ENCODE measurements around the gene ZNF697. TPM values are rescaled to one million over a fixed set of nuclear protein-coding genes. Genes with fewer than 3 reads are reported as not detected.
"Not testable (repeated sequence)": the region's sequence is repeated elsewhere in the genome, so short reads cannot be mapped to it uniquely, and the experiment has no call there.

ZNF697 gene
- total RNA-seq, 1 donor from 2014 or later: 8.0 TPM

DNA sequence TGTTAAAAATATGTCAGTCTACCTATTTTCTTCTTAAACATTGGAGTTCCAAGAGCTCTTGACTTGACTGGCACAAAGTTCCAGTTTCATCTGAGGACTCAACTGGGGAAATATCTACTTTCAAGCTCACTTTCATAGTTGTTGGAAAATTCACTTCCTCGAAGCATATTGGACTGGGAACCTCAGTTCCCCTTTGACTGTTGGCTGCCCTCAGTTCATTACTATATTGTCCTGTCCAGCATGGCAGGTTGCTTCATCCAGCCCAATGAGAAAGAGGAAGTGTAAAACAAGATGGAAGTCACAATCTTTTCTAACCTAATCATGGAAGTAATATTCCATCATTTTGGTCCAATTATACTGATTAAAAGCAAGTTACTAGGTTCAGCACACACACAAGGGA, 54.3 kb downstream of the ZNF697 start:
- H3K27me3 Mint-ChIP-seq (ENCODE audit: unreplicated experiment): peaks cover 54% of the 10 kb centered on the region
- H3K36me3 Mint-ChIP-seq (ENCODE audit: unreplicated experiment): peaks cover 10% of the 10 kb centered on the region
- no peak overlapping the region for H3K4me3 Mint-ChIP-seq (ENCODE audit: unreplicated experiment)
- no peak for TF ChIP-seq CTCF (IDR thresholded peaks at IDR 0.05)
- peaks cover 12% of the 10 kb centered on the region for H3K9me3 Mint-ChIP-seq (ENCODE audit: unreplicated experiment)
- no peak for DNase-seq (ENCODE audit: extremely low spot score, unreplicated experiment)
- peaks cover 4% of the 10 kb centered on the region for H3K4me1 Mint-ChIP-seq (ENCODE audit: unreplicated experiment)
- H3K27ac Mint-ChIP-seq (ENCODE audit: unreplicated experiment): no peak overlapping the region

GRCh38 chr1:119590393-119590792, 57.7 kb downstream of the ZNF697 start:
- Mint-ChIP-seq H3K27me3 (ENCODE audit: unreplicated experiment) (peaks cover 35% of the 10 kb centered on the region), H3K36me3 (ENCODE audit: unreplicated experiment) (peaks cover 10% of the 10 kb centered on the region), H3K9me3 (ENCODE audit: unreplicated experiment) (peaks cover 12% of the 10 kb centered on the region), H3K27ac (ENCODE audit: unreplicated experiment) (no peak overlapping the region), H3K4me1 (ENCODE audit: unreplicated experiment) (peaks cover 36% of the 10 kb centered on the region), H3K4me3 (ENCODE audit: unreplicated experiment) (no peak overlapping the region)
- no peak for DNase-seq (ENCODE audit: extremely low spot score, unreplicated experiment)
- TF ChIP-seq CTCF (IDR thresholded peaks at IDR 0.05): no peak

DNA sequence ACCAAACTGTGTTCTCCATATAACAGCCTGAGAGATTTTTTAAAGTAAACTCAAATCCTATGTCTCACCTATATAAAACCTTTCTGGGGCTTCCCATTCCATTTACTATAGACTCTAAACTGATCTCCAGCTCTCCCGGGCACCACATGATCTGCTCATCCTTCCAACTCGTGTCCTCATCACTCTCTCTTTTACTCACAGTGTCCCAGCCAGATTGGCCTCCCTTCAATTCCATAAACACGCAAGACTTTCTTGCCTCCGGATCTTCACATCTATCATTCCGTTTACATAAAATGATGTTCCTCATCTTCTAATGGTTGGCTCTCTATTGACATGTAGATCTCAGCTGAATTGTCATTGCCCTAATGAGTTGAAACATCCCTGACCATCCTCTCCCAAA, 59.4 kb downstream of the ZNF697 start:
- DNase-seq (ENCODE audit: extremely low spot score, unreplicated experiment): no peak
- H3K9me3 Mint-ChIP-seq (ENCODE audit: unreplicated experiment): peaks cover 9% of the 10 kb centered on the region
- H3K4me1 Mint-ChIP-seq (ENCODE audit: unreplicated experiment): peaks cover 36% of the 10 kb centered on the region
- TF ChIP-seq CTCF (IDR thresholded peaks at IDR 0.05): no peak
- peaks cover 25% of the 10 kb centered on the region for H3K27me3 Mint-ChIP-seq (ENCODE audit: unreplicated experiment)
- no peak overlapping the region for H3K27ac Mint-ChIP-seq (ENCODE audit: unreplicated experiment)
- H3K36me3 Mint-ChIP-seq (ENCODE audit: unreplicated experiment): peaks cover 7% of the 10 kb centered on the region
- no peak overlapping the region for H3K4me3 Mint-ChIP-seq (ENCODE audit: unreplicated experiment)

DNA sequence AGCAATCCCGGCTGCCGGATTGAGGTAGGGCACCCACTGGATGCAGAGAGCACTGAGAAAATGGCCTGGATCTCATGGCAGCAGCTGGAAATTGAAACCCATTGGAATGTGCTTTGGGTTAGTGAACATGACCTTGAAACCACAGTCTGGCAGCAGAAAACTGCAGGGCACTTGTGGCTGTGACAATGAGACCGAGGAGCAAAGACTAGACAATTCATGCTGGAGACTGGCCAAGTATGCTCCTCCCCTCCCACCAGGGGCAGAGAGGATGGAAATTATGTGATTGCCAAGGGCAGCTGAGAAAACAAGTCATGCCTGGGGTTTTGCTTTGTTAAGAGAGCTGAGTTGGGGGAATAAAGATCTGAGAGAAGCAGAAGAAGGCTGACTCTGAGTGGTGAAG, 60.7 kb downstream of the ZNF697 start:
- peak overlapping the region; percentile 83 for H3K27ac Mint-ChIP-seq (ENCODE audit: unreplicated experiment)
- no peaks in the 10 kb centered on the region for H3K9me3 Mint-ChIP-seq (ENCODE audit: unreplicated experiment)
- peaks cover 5% of the 10 kb centered on the region for H3K36me3 Mint-ChIP-seq (ENCODE audit: unreplicated experiment)
- peak; percentile 92 for DNase-seq (ENCODE audit: extremely low spot score, unreplicated experiment)
- H3K4me1 Mint-ChIP-seq (ENCODE audit: unreplicated experiment): peaks cover 43% of the 10 kb centered on the region
- TF ChIP-seq CTCF (IDR thresholded peaks at IDR 0.05): no peak
- H3K27me3 Mint-ChIP-seq (ENCODE audit: unreplicated experiment): peaks cover 25% of the 10 kb centered on the region
- H3K4me3 Mint-ChIP-seq (ENCODE audit: unreplicated experiment): no peak overlapping the region

DNA sequence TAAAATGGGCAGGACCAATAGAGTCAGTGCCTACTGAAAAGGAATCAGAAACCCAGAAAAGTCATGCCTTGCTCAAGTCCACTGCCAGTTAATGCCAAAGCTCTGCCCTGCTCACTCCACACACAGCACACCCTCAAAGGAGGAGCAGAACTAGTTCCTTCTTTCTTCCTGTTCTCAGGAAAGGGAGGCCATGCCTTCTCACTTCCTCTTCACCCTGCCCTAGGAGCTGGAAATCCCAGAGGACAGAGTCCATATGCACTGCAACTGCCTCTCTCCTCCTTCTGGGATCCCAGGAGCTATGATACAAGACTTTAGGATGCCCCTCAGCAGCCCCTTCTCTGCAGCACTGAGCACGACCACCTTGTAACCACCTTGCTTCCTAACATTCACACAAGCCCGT, 62.3 kb downstream of the ZNF697 start:
- Mint-ChIP-seq H3K27me3 (ENCODE audit: unreplicated experiment) (peaks cover 25% of the 10 kb centered on the region), H3K4me1 (ENCODE audit: unreplicated experiment) (peaks cover 43% of the 10 kb centered on the region)
- DNase-seq (ENCODE audit: extremely low spot score, unreplicated experiment); H3K9me3 Mint-ChIP-seq (ENCODE audit: unreplicated experiment); H3K27ac Mint-ChIP-seq (ENCODE audit: unreplicated experiment); H3K4me3 Mint-ChIP-seq (ENCODE audit: unreplicated experiment); H3K36me3 Mint-ChIP-seq (ENCODE audit: unreplicated experiment): not testable (repeated sequence)

- Mint-ChIP-seq H3K36me3 (ENCODE audit: unreplicated experiment) (peaks cover 15% of the 10 kb centered on the region), H3K27ac (ENCODE audit: unreplicated experiment) (no peak overlapping the region), H3K4me1 (ENCODE audit: unreplicated experiment) (peaks cover 30% of the 10 kb centered on the region), H3K9me3 (ENCODE audit: unreplicated experiment) (peaks cover 3% of the 10 kb centered on the region), H3K27me3 (ENCODE audit: unreplicated experiment) (peaks cover 45% of the 10 kb centered on the region), H3K4me3 (ENCODE audit: unreplicated experiment) (no peak overlapping the region)
- peak; percentile 82 for TF ChIP-seq CTCF (IDR thresholded peaks at IDR 0.05)
- DNase-seq (ENCODE audit: extremely low spot score, unreplicated experiment): peak; percentile 87
Measured at GRCh38 chr1:119582801-119583200, 65.3 kb downstream of the ZNF697 start.

GRCh38 chr1:119581076-119581475, 67.0 kb downstream of the ZNF697 start:
- H3K4me3 Mint-ChIP-seq (ENCODE audit: unreplicated experiment); DNase-seq (ENCODE audit: extremely low spot score, unreplicated experiment); H3K27ac Mint-ChIP-seq (ENCODE audit: unreplicated experiment); H3K9me3 Mint-ChIP-seq (ENCODE audit: unreplicated experiment): not testable (repeated sequence)
- Mint-ChIP-seq H3K4me1 (ENCODE audit: unreplicated experiment) (peaks cover 17% of the 10 kb centered on the region), H3K27me3 (ENCODE audit: unreplicated experiment) (peaks cover 59% of the 10 kb centered on the region), H3K36me3 (ENCODE audit: unreplicated experiment) (peaks cover 15% of the 10 kb centered on the region)
